Stimulated activated CD4-positive, alpha-beta T cell treated with anti-CD3 and anti-CD28 coated beads, Interleukin-2, amount 100 ng/mL, for 48 hours (primary cell): ENCODE data around the gene RBM22.

Experiments used
- DNase-seq, 2 donors: peaks; one replicate each; pipeline ENCODE4 v3.0.0-alpha.2; 2020

The RBM22 gene

GRCh38 chr5:150671509-150672236 is 29.2 kb downstream of the RBM22 start:
- peak in 1 of 2 donors; percentile 12 for DNase-seq

GRCh38 chr5:150670948-150671310 is 29.9 kb downstream of the RBM22 start:
- DNase-seq = no peak

- no peak for DNase-seq
Observed at GRCh38 chr5:150670275-150670947, 30.5 kb downstream of the RBM22 start.

- DNase-seq = no peak
Observed at GRCh38 chr5:150665044-150665443, 35.8 kb downstream of the RBM22 start.

GRCh38 chr5:150663936-150664335 is 36.9 kb downstream of the RBM22 start:
- DNase-seq = no peak

DNA sequence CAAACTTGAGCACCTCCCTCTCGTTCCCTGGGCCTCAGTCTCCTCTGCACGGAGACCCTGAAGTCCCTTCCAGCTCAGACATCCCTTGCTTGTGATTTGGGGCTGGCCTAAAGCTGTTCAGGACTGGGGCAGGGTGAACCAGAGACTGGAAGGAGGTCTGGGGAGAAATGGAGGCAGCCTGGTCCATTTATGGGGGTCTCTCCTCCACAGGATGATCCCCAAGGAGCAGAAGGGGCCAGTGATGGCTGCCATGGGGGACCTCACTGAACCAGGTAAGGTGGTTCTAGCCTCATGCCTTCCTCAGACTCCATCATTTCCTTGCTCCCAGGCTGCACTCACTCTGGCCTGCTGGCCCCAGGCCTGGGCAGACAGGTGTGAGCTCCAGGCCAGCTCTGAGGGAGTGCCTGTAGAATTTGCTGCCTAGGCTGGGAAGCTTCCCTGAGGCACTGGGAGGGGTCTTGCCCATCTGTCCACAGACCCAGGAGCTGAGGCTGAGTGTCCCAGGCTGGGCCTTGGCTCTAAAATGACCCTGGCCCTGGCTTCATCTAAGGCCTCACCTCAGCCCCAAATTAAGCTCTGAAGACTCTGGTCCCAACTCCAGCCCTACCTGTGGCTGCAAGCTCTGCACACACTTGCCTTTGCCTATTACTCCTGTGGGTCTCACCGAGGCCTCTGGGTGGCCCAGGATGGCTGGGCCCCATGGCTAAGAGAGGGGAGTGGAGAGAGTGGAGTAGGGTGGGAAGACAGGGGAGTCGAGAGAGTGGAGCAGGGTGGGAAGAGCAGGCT is 37.9 kb downstream of the RBM22 start:
- no peak for DNase-seq

DNA sequence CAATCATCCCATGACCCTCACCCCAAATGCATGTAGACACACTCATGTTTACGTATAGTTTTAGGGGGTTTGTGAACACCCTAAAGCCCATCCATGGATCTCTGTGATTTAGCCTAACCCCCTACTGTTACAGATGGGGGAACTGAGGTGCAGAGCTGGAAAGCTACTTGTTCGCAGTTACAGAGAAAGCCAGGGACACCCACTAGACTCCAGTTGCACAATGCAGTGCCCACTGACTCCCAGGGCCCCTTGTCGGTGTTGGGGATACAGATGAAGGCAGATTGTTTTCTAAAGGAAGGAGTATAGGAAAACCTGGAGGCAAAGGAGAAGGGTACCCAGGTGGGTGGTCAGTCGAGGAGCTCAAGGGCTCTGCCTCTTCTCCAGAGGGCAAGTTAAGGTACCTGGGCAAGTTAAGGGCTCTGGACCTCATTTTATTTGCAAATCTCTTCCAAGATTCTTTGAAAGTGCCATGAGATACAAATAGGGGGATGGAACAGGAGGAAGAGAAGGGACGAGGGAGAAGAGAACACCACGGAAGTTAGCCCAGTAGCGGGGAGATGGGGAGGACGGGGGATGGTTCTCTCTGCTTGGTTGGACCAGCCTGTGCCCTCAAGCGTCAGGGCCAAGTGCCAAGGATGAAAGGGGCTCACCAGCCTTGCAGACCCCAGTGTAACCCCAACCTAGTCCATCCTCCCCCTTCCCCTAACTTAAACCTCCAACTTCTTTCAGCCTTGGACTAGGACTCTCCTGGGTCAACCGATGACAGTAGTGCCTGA is 38.9 kb downstream of the RBM22 start:
- DNase-seq = no peak

DNA sequence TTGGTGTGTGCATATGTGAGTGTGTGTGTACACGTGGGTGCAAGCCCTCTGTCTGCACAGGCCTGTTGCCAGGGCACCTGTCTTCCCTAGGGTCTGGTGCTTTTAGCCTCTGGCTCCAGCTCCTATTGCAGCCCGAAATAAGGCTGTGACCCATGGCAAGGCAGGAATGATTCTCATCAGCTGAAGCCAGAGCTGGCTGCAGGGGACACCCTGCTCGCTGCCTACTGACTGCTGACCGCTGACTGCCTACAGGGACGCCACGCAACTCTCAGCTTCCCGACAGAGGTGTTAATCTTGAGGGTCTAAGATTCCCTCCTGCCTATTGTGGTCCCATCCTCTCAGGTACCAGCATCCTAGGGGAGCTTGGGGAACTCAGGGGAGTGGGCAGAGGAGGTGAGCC is 39.8 kb downstream of the RBM22 start, which contains the start of gene MYOZ3:
Gene MYOZ3 (plus strand): TSS at position 166 of the 400 bp plus-strand sequence. CDS start 1,691 bp downstream, outside the sequence.
- DNase-seq = no peak

DNA sequence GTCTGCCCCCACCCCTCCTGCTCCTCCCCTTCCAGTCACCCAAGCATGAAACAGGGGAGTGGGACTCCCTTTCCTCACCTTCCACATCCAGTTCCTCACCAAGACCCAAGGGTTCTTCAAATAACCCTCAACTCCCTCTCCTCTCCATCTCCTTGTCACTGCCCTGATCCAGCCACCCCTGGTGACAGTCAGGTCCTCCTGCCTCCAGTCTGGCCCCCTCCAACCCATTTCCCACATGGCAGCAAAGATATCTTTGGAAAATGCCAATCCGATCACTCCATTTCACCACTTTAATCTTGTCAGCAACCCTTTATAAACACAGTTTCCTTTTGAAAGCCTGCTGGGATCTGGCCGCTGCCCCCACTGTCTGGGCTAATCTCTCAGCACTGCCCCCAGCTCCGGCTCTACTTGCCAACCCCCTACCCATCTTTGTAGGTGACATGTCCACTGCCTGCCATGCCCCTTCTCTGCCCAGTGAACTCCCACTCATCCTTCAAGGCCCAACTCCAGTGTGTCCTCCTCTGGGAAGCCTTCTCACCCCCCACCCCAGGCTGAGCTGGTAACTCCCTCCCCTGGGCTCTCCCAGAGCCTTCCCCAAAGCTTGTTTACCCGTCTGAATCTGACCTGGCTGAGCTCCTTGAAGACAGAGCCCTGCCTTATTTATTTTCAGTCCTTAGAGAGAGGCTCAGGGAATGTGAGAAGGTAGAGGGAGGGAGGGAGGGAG is 40.6 kb downstream of the RBM22 start:
- DNase-seq = no peak

- no peak for DNase-seq
Observed at GRCh38 chr5:150659360-150660107, 41.3 kb downstream of the RBM22 start.

- DNase-seq = no peak
Observed at GRCh38 chr5:150658699-150659265, 42.1 kb downstream of the RBM22 start.

DNA sequence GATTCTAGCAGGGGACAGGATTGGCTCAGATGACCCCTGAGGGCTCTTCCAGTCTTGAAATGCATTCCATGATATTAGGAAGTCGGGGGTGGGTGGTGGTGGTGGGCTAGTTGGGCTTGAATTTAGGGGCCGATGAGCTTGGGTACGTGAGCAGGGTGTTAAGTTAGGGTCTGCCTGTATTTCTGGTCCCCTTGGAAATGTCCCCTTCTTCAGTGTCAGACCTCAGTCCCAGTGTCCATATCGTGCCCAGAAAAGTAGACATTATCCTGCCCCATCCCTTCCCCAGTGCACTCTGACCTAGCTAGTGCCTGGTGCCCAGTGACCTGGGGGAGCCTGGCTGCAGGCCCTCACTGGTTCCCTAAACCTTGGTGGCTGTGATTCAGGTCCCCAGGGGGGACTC is 42.7 kb downstream of the RBM22 start:
- no peak for DNase-seq

GRCh38 chr5:150656191-150657132 is 44.4 kb downstream of the RBM22 start:
- peak; percentile 58 to 74 for DNase-seq

DNA sequence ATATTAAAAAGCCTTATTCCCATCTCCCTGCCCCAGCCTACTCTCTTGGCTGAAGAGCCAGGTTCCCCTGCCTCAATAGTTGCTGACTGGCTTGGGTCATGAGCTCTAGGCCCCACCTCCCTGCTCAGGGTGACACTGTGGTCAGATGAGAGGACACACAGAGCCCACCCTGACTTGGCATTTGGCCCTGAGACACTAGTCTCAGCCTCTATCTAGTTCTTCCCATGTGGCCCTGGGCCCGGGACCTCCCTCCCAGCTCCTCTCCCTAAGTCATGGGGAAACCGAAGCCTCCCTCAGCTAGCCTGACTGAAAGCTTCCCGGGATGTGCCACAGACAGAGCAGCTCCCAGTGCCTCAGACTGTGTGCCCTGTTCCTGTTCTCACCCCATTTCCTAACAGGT is 45.6 kb downstream of the RBM22 start:
- DNase-seq = no peak

GRCh38 chr5:150653762-150654556 is 46.9 kb downstream of the RBM22 start:
- DNase-seq = no peak

DNA sequence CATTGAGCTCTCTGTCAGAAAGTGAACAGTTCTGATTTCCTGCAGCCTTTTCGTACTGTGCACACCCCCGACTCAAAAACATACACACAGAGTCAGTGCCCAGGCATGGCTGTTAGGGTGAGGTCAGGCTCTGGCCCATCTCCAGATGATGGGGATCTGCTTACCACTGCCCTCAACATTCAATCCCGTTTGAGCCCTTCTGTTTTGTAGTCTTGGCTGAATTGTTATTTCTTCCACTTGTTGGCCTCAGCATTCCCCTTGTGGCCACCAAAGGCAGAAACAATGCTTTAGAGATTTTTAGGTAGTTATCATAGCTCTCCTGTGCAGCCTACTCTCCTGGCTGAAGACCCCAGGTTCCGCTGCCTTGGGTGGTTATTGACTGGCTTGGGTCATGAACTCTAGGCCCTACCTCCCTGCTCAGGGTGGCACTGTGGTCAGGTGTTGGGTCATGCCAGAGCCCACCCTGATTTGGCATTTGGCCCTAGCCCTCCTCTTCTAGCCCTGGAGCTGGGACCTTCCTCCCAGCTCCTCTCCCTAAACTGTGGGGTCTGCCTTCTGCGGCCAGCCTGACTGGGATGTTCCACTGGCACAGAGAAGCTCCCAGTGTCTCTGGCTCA is 47.6 kb downstream of the RBM22 start:
- DNase-seq = no peak

- no peak for DNase-seq
Observed at GRCh38 chr5:150651924-150652671, 48.8 kb downstream of the RBM22 start.

DNA sequence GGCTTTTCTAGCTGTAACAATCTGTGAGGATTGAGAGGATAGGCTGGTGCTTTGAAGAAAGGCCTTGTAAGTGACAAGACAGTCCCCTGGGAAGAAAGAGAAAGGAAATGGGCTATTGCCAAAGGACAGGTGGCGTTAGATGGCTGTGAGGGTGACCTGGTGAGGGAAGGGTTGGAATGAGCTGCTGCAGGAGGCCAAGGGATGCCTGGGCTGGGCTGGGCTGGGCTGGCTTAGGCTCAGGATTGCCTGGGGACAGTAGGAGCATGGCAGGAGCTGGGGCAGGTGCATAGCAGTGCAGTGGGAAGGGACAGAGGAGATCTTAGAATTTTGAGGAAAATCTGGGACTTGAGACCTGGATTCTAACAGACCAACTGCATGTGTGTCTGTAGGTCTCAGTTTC is 49.5 kb downstream of the RBM22 start:
- no peak for DNase-seq
